ENCODE results near the gene RP9.

DNA sequence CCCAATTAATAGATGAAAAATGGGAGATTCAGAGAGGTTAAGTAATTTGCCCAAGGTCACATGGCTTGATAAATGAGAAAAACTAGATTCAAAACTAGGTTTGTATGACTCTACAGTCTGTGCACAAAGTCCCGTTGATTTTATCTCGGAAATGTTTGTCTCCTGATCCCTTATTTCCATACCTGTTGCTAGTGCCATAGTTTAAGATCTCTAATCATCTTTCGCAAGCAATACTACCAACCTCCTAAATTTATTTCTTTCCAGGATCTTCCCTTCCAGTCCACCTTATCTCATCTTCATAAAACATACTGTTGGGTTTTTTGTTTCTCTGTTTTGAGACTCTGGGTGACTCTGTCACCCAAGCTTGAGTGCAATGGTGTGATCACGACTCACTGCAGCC is 49.6 kb downstream of the RP9 start:
- no peak for TF ChIP-seq POLR2A (IDR thresholded peaks at IDR 0.05)
- TF ChIP-seq, protein P1, sequence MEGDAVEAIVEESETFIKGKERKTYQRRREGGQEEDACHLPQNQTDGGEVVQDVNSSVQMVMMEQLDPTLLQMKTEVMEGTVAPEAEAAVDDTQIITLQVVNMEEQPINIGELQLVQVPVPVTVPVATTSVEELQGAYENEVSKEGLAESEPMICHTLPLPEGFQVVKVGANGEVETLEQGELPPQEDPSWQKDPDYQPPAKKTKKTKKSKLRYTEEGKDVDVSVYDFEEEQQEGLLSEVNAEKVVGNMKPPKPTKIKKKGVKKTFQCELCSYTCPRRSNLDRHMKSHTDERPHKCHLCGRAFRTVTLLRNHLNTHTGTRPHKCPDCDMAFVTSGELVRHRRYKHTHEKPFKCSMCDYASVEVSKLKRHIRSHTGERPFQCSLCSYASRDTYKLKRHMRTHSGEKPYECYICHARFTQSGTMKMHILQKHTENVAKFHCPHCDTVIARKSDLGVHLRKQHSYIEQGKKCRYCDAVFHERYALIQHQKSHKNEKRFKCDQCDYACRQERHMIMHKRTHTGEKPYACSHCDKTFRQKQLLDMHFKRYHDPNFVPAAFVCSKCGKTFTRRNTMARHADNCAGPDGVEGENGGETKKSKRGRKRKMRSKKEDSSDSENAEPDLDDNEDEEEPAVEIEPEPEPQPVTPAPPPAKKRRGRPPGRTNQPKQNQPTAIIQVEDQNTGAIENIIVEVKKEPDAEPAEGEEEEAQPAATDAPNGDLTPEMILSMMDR (IDR thresholded peaks at IDR 0.05): no peak

All from lower leg skin (tissue), 3 donors.